ENCODE data around the gene CABLES1.

The CABLES1 gene

GRCh38 chr18:23204589-23205235 is 69.4 kb downstream of the CABLES1 start:
- peak; percentile 64; the same call in 1 of the 2 replicates for TF ChIP-seq ZNF600 (tag by site-specific recombination; IDR thresholded peaks at IDR 0.05)
- TF ChIP-seq ZNF366 (tag by site-specific recombination; conservative IDR thresholded peaks at IDR 0.05): no peak
- H3K36me3 ChIP-seq (ENCODE audit: control insufficient read depth in 2 of 2, insufficient read depth in 1 of 2, low read length in 2 of 2): peaks cover 0 to 20% of the 10 kb centered on the region in 2 experiments; a peak in 1 of 3 replicates
- no peak overlapping the region for H3K27ac ChIP-seq (ENCODE audit: extremely low read depth, low read depth, low read length)
- ChIA-PET CTCF (no interaction called here), POLR2A (no interaction called here)
- H3K4me1 ChIP-seq (ENCODE audit: control insufficient read depth, insufficient read depth, low read length): no peaks in the 10 kb centered on the region
- H3K4me3 ChIP-seq (ENCODE audit: low read depth, low read length): no peak overlapping the region
- no peaks in the 10 kb centered on the region for H3K9me3 ChIP-seq (ENCODE audit: control insufficient read depth, insufficient read depth, low read depth, low read length)

- Histone ChIP-seq H3K9me3 (ENCODE audit: control insufficient read depth, insufficient read depth, low read depth, low read length) (no peaks in the 10 kb centered on the region), H3K36me3 (ENCODE audit: control insufficient read depth in 2 of 2, insufficient read depth in 1 of 2, low read length in 2 of 2) (peaks cover 0 to 24% of the 10 kb centered on the region in 2 experiments; a peak in 1 of 3 replicates), H3K27ac (ENCODE audit: extremely low read depth, low read depth, low read length) (no peak overlapping the region), H3K4me1 (ENCODE audit: control insufficient read depth, insufficient read depth, low read length) (no peaks in the 10 kb centered on the region), H3K4me3 (ENCODE audit: low read depth, low read length) (no peak overlapping the region)
- no peak for TF ChIP-seq ZNF404 (tag by site-specific recombination; IDR thresholded peaks at IDR 0.05)
- no peak for TF ChIP-seq ZNF558 (tag by site-specific recombination; IDR thresholded peaks at IDR 0.05)
- no peak for TF ChIP-seq ZNF488 (tag by site-specific recombination; IDR thresholded peaks at IDR 0.05)
- no peak for TF ChIP-seq KLF10 (tag by site-specific recombination; IDR thresholded peaks at IDR 0.05)
- no peak for TF ChIP-seq ZNF560 (tag by site-specific recombination; IDR thresholded peaks at IDR 0.05; ENCODE audit: borderline replicate concordance)
- no peak for TF ChIP-seq ZNF48 (tag by site-specific recombination; IDR thresholded peaks at IDR 0.05)
- no peak for TF ChIP-seq ZNF426 (tag by site-specific recombination; IDR thresholded peaks at IDR 0.05)
- TF ChIP-seq ZNF239 (tag by site-specific recombination; IDR thresholded peaks at IDR 0.05): no peak
- TF ChIP-seq ZNF521 (tag by site-specific recombination; IDR thresholded peaks at IDR 0.05): no peak
- ChIA-PET POLR2A (interaction anchor here (0.6 kb wide), 1 partner anchor 70 kb away, joined by 3 read pairs; no protein-coding TSS in a partner anchor), CTCF (interaction anchor here (0.8 to 3.0 kb wide), 2 partner anchors 9 to 13 kb away, joined by 4 to 21 read pairs; no protein-coding TSS in a partner anchor)
Observed at GRCh38 chr18:23205980-23206379, 70.7 kb downstream of the CABLES1 start.

- H3K36me3 ChIP-seq (ENCODE audit: control insufficient read depth in 2 of 2, insufficient read depth in 1 of 2, low read length in 2 of 2): peaks cover 0 to 26% of the 10 kb centered on the region in 2 experiments; a peak in 1 of 3 replicates
- no peaks in the 10 kb centered on the region for H3K9me3 ChIP-seq (ENCODE audit: control insufficient read depth, insufficient read depth, low read depth, low read length)
- ChIA-PET POLR2A (no interaction called here), CTCF (interaction anchor here (0.6 to 3.0 kb wide), 18 partner anchors 8 to 1619 kb away, joined by 3 to 21 read pairs (median 4); no protein-coding TSS in a partner anchor)
- H3K4me1 ChIP-seq (ENCODE audit: control insufficient read depth, insufficient read depth, low read length): no peaks in the 10 kb centered on the region
- no peak overlapping the region for H3K27ac ChIP-seq (ENCODE audit: extremely low read depth, low read depth, low read length)
- H3K4me3 ChIP-seq (ENCODE audit: low read depth, low read length): no peak overlapping the region
- TF ChIP-seq ZNF629 (tag by site-specific recombination; IDR thresholded peaks at IDR 0.05) (no peak), IKZF3 (tag by site-specific recombination; IDR thresholded peaks at IDR 0.05) (no peak), PRDM6 (tag by site-specific recombination; IDR thresholded peaks at IDR 0.05) (no peak), ZNF571 (tag by site-specific recombination; IDR thresholded peaks at IDR 0.05) (no peak), MYNN (tag by site-specific recombination; IDR thresholded peaks at IDR 0.05; ENCODE audit: borderline replicate concordance) (no peak), PRDM2 (tag by site-specific recombination; IDR thresholded peaks at IDR 0.05; ENCODE audit: borderline replicate concordance) (no peak), ZNF473 (tag by site-specific recombination; IDR thresholded peaks at IDR 0.05) (no peak), ZIC2 (tag by site-specific recombination; IDR thresholded peaks at IDR 0.05) (no peak), ZNF660 (tag by site-specific recombination; IDR thresholded peaks at IDR 0.05) (no peak), ZNF544 (tag by site-specific recombination; IDR thresholded peaks at IDR 0.05) (no peak), TRIM28 (IDR thresholded peaks at IDR 0.05; ENCODE audit: borderline replicate concordance, low read length) (no peak), ZNF416 (tag by site-specific recombination; IDR thresholded peaks at IDR 0.05) (no peak)
Observed at GRCh38 chr18:23207191-23207955, 72.1 kb downstream of the CABLES1 start.
